ENCODE measurements around the gene OTOF.

GRCh38 chr2:26450031-26450635 is 27.8 kb downstream of the OTOF start:
- TF ChIP-seq, protein P1, sequence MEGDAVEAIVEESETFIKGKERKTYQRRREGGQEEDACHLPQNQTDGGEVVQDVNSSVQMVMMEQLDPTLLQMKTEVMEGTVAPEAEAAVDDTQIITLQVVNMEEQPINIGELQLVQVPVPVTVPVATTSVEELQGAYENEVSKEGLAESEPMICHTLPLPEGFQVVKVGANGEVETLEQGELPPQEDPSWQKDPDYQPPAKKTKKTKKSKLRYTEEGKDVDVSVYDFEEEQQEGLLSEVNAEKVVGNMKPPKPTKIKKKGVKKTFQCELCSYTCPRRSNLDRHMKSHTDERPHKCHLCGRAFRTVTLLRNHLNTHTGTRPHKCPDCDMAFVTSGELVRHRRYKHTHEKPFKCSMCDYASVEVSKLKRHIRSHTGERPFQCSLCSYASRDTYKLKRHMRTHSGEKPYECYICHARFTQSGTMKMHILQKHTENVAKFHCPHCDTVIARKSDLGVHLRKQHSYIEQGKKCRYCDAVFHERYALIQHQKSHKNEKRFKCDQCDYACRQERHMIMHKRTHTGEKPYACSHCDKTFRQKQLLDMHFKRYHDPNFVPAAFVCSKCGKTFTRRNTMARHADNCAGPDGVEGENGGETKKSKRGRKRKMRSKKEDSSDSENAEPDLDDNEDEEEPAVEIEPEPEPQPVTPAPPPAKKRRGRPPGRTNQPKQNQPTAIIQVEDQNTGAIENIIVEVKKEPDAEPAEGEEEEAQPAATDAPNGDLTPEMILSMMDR (IDR thresholded peaks at IDR 0.05): no peak
- TF ChIP-seq POLR2A (IDR thresholded peaks at IDR 0.05): no peak

All from uterus (tissue), 2 donors.